Vagina (tissue), 2 donors: Measurements from ENCODE around the gene FITM2.

ENCODE experiments used
- CTCF ChIP-seq, 3 experiments: fragments of 450-650 bp in 2 of 3; fragments of 200-600 bp in 1 of 3; sonication (generic) in 1 of 3; IDR thresholded peaks; one replicate each; pipeline ENCODE4 v1.5.1; 2017 to 2019; ENCODE audit warnings: antibody characterized with exemption in 3 of 3, mild to moderate bottlenecking in 2 of 3, moderate library complexity in 2 of 3
- POLR2A ChIP-seq, 2 donors: fragments of 450-650 bp; IDR thresholded peaks; one replicate each; pipeline ENCODE4 v1.6.1; 2017; ENCODE audit warnings: antibody characterized with exemption in 2 of 2, mild to moderate bottlenecking in 2 of 2, moderate library complexity in 2 of 2
- POLR2AphosphoS5 ChIP-seq, 2 donors: sonication (generic); formaldehyde crosslinking; IDR thresholded peaks; one replicate each; pipeline ENCODE4 v1.9.0; 2017; ENCODE audit warnings: antibody characterized with exemption in 2 of 2, mild to moderate bottlenecking in 2 of 2, low read depth in 1 of 2; ENCODE audit not compliant: insufficient read depth in 1 of 2

- TF ChIP-seq CTCF (IDR thresholded peaks at IDR 0.05) (no peak), POLR2A (IDR thresholded peaks at IDR 0.05) (no peak), POLR2AphosphoS5 (IDR thresholded peaks at IDR 0.05; ENCODE audit: insufficient read depth in 1 of 2, low read depth in 1 of 2) (no peak)
These were observed 38.9 kb downstream of the FITM2 start for GRCh38 chr20:44271915-44272663.
